Duodenal mucosa (tissue), 2 donors: Measurements from ENCODE around the gene NIPAL4.

ENCODE experiments used
- H3K27ac ChIP-seq: one replicate; pipeline ENCODE4 v1.7.0; 2013; ENCODE audit warnings: low read depth, low read length
- H3K27me3 ChIP-seq, 2 donors: one replicate each; pipeline ENCODE4 v1.7.0; 2013; ENCODE audit warnings: low read length in 2 of 2, control low read depth in 1 of 2; ENCODE audit not compliant: insufficient read depth in 2 of 2, control insufficient read depth in 1 of 2
- H3K36me3 ChIP-seq, 2 donors: one replicate each; pipeline ENCODE4 v1.7.0; 2013; ENCODE audit warnings: low read length in 2 of 2, control low read depth in 1 of 2; ENCODE audit not compliant: insufficient read depth in 2 of 2, control insufficient read depth in 1 of 2
- H3K4me1 ChIP-seq, 2 donors: one replicate each; pipeline ENCODE4 v1.7.0; 2013; ENCODE audit warnings: low read length in 2 of 2, control low read depth in 1 of 2; ENCODE audit not compliant: insufficient read depth in 2 of 2, control insufficient read depth in 1 of 2
- H3K4me3 ChIP-seq, 2 donors: one replicate each; pipeline ENCODE4 v1.7.0; 2013; ENCODE audit warnings: low read length in 2 of 2, low read depth in 1 of 2
- H3K9ac ChIP-seq, 2 donors: one replicate each; pipeline ENCODE4 v1.7.0; 2013; ENCODE audit warnings: low read length in 2 of 2, low read depth in 1 of 2
- H3K9me3 ChIP-seq, 2 donors: one replicate each; pipeline ENCODE4 v1.7.0; 2013; ENCODE audit warnings: low read length in 2 of 2, control low read depth in 1 of 2; ENCODE audit not compliant: control insufficient read depth in 1 of 2

Gene NIPAL4

GRCh38 chr5:157446412-157446935 lies 13.5 kb upstream of the NIPAL4 start:
- Histone ChIP-seq H3K36me3 (no peaks in the 10 kb centered on the region), H3K4me1 (peaks cover 4 to 5% of the 10 kb centered on the region in 2 donors), H3K4me3 (peak overlapping the region in 1 of 2 donors; percentile 55), H3K9ac (no peak overlapping the region), H3K27me3 (no peaks in the 10 kb centered on the region), H3K9me3 (no peaks in the 10 kb centered on the region), H3K27ac (no peak overlapping the region)

DNA sequence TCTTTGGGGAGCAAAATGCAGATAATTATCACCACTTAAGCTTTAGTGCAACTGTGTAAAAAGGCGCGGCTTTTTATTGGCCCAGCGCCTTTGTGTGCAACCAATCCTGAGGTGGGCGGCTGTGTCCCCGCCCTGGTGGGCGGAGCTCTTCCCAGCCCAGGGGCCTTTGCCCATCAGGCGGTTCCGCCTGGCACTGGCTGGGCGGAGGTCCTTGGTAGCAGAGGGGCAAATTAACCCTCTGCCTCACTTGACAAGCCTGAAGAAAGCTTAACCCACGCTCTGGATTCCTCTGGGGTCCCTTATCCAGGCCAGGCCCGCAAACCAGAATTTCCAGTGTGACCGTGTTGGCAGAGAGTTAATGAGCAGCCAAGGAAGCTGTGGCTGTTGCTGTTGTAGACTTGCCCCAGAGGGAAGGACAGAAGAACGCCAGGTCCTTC lies 12.8 kb upstream of the NIPAL4 start:
- Histone ChIP-seq H3K36me3 (no peaks in the 10 kb centered on the region), H3K9me3 (no peaks in the 10 kb centered on the region), H3K4me3 (peak overlapping the region; percentile 55 to 64), H3K9ac (no peak overlapping the region), H3K27me3 (no peaks in the 10 kb centered on the region), H3K27ac (no peak overlapping the region), H3K4me1 (peaks cover 4 to 5% of the 10 kb centered on the region in 2 donors)

- no peaks in the 10 kb centered on the region for H3K9me3 ChIP-seq
- H3K27me3 ChIP-seq = no peaks in the 10 kb centered on the region
- H3K9ac ChIP-seq = no peak overlapping the region
- H3K4me1 ChIP-seq = peaks cover 4 to 5% of the 10 kb centered on the region in 2 donors
- no peak overlapping the region for H3K4me3 ChIP-seq
- H3K27ac ChIP-seq = no peak overlapping the region
- H3K36me3 ChIP-seq = no peaks in the 10 kb centered on the region
These were observed 10.8 kb upstream of the NIPAL4 start for GRCh38 chr5:157449011-157449723.

DNA sequence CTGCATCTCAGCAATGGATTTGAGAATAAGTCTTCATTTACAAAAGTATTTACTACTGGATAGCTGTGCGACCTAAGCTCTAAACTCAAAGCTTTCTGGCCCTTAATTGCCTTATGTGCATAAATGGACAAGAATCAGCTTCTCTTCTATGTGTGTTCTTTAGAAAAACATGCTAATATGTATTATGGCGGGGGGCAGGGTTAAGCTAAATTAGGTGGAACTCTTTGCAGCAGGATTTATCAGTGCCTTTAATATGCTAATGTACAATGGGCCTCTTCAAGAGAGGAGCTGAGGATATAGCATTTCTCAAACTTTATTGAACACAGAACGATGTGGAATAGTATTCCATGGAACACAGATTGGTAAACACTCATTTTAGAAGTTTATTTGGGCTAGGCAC lies 10.0 kb upstream of the NIPAL4 start:
- Histone ChIP-seq H3K27ac (no peak overlapping the region), H3K36me3 (no peaks in the 10 kb centered on the region), H3K9ac (no peak overlapping the region), H3K4me1 (peaks cover 4 to 5% of the 10 kb centered on the region in 2 donors), H3K27me3 (no peaks in the 10 kb centered on the region), H3K4me3 (no peak overlapping the region), H3K9me3 (no peaks in the 10 kb centered on the region)

GRCh38 chr5:157451806-157452205 lies 8.2 kb upstream of the NIPAL4 start:
- Histone ChIP-seq H3K4me1 (peaks cover 2% of the 10 kb centered on the region in 2 donors), H3K27me3 (no peaks in the 10 kb centered on the region), H3K36me3 (no peaks in the 10 kb centered on the region), H3K27ac (no peak overlapping the region), H3K9ac (no peak overlapping the region), H3K9me3 (no peaks in the 10 kb centered on the region), H3K4me3 (no peak overlapping the region)

DNA sequence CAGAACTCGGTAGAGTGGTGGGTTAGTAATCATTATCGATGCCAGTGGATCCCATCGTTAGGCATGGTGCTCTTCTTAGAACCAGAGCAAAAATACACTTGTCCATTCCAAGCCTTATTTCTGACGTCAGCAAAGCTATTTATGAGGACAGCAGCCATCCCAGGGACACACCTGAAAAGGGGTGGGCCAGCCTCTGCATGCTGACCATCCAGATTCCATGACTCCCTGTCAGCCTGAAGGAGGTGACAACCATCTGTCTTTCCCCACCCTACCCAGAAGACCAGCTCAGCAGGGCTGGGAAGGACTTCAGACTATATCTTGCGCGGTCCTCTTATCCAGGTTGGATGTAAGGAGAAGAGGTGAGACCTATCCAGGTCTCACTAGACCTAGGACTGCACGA lies 5.7 kb upstream of the NIPAL4 start:
- no peaks in the 10 kb centered on the region for H3K4me1 ChIP-seq
- no peak overlapping the region for H3K9ac ChIP-seq
- no peak overlapping the region for H3K27ac ChIP-seq
- no peaks in the 10 kb centered on the region for H3K27me3 ChIP-seq
- no peaks in the 10 kb centered on the region for H3K36me3 ChIP-seq
- no peak overlapping the region for H3K4me3 ChIP-seq
- no peaks in the 10 kb centered on the region for H3K9me3 ChIP-seq

DNA sequence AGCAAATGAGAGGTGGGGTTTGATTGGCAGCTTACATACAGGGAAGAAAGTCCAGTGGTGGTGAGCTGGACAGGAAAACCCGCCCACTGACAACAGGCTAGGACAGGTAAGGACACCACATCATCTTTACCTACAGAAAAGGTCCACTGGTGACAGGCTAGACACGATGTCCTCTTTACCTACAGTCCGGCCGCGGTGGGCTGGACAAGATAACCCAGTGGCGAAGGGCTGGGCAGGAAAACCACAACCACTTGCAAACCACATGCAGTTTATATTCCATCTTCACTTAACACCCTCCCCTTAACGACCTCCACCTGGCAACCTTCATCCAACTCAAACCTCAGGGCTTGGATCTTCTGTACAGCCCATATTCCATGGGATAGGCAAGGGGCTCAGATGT lies 5.0 kb upstream of the NIPAL4 start:
- Histone ChIP-seq H3K27me3 (no peaks in the 10 kb centered on the region), H3K9ac (no peak overlapping the region), H3K27ac (no peak overlapping the region), H3K9me3 (no peaks in the 10 kb centered on the region), H3K4me1 (peaks cover 0 to 4% of the 10 kb centered on the region in 2 donors), H3K36me3 (no peaks in the 10 kb centered on the region), H3K4me3 (no peak overlapping the region)

DNA sequence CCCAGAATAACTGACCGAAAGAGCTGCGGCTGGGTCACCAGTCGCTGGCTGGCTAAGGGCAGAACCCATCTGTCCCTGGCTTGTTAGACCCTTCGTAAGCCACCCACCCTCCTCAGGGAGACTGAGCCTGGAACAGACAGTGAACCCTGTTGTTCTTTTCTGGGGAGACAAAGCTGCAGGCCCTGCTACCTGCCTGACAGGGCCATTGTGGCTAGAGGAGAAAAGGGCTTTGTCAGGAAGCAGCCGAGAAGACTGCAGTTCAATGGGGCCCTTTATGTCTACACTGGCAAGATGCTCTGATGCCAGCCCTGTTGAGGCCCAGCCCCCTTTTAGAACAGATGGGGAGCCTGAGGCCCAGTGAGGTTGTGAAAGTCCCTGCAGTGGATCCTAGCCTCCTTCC lies 3.7 kb upstream of the NIPAL4 start:
- peaks cover 3 to 8% of the 10 kb centered on the region in 2 donors for H3K4me1 ChIP-seq
- H3K27me3 ChIP-seq = peaks cover 8 to 12% of the 10 kb centered on the region in 2 donors
- H3K4me3 ChIP-seq = no peak overlapping the region
- no peaks in the 10 kb centered on the region for H3K9me3 ChIP-seq
- no peak overlapping the region for H3K9ac ChIP-seq
- H3K36me3 ChIP-seq = no peaks in the 10 kb centered on the region
- no peak overlapping the region for H3K27ac ChIP-seq

GRCh38 chr5:157457391-157457790 lies 2.6 kb upstream of the NIPAL4 start:
- Histone ChIP-seq H3K36me3 (no peaks in the 10 kb centered on the region), H3K4me3 (no peak overlapping the region), H3K4me1 (peaks cover 3 to 8% of the 10 kb centered on the region in 2 donors), H3K27ac (no peak overlapping the region), H3K27me3 (peaks cover 9 to 18% of the 10 kb centered on the region in 2 donors), H3K9me3 (no peaks in the 10 kb centered on the region), H3K9ac (no peak overlapping the region)

DNA sequence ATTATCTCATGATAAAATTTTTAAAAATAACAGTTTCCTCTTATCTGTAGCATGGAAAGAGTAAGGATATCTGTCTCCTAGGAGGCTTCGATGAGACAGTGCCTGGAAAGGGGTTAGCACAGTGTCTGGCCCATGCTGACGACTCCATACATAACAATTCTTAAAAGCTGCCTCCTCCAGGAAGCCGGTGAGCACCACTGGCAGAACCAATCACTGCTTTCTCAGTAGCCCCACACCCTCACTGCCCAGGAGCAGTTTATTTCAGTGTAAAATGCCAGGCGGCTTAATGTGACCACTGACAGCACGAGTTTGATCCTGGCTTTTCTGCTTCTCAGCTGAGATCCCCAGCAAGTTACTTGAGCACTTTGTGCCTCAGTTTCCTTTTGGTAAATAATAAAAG lies 1.2 kb upstream of the NIPAL4 start:
- H3K4me1 ChIP-seq = peaks cover 4 to 8% of the 10 kb centered on the region in 2 donors
- H3K36me3 ChIP-seq = no peaks in the 10 kb centered on the region
- peaks cover 9 to 18% of the 10 kb centered on the region in 2 donors for H3K27me3 ChIP-seq
- H3K27ac ChIP-seq = no peak overlapping the region
- H3K9me3 ChIP-seq = no peaks in the 10 kb centered on the region
- H3K4me3 ChIP-seq = no peak overlapping the region
- H3K9ac ChIP-seq = no peak overlapping the region
